22Rv1 (cell line): ENCODE measurements around the gene PEX11B.

ENCODE experiments used
- ZFX ChIP-seq: fragments of 450-650 bp; IDR thresholded peaks from 2 replicates; pipeline ENCODE4 v1.6.1; 2017; ENCODE audit warnings: antibody characterized with exemption, borderline replicate concordance
- TF ChIP-seq, protein P1 (sequence below): fragments of 450-650 bp; IDR thresholded peaks from 2 replicates; pipeline ENCODE4 v1.5.1; 2017; ENCODE audit warnings: mild to moderate bottlenecking

DNA sequence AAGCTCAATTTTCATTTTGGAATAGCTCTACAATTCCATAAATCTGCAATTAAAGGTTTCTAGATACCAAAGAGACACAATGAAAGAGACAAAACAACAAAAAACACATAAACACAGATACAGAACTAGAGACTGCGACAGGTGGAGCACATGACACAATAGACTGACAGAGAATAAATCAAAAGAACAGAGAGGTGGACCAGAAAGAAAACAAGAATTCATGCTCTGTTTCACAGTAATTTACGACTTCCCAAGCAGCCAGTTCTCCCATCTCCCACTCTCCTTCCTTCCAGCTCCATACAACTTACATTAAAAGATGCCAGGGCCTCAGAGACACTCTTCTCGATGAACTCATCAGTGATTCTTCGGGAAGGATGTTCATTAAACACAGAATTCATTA, 23.9 kb upstream of the PEX11B start:
- TF ChIP-seq, protein P1, sequence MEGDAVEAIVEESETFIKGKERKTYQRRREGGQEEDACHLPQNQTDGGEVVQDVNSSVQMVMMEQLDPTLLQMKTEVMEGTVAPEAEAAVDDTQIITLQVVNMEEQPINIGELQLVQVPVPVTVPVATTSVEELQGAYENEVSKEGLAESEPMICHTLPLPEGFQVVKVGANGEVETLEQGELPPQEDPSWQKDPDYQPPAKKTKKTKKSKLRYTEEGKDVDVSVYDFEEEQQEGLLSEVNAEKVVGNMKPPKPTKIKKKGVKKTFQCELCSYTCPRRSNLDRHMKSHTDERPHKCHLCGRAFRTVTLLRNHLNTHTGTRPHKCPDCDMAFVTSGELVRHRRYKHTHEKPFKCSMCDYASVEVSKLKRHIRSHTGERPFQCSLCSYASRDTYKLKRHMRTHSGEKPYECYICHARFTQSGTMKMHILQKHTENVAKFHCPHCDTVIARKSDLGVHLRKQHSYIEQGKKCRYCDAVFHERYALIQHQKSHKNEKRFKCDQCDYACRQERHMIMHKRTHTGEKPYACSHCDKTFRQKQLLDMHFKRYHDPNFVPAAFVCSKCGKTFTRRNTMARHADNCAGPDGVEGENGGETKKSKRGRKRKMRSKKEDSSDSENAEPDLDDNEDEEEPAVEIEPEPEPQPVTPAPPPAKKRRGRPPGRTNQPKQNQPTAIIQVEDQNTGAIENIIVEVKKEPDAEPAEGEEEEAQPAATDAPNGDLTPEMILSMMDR: no peak
- no peak for TF ChIP-seq ZFX
